ENCODE data around the gene GRK7. TPM values are rescaled to one million over a fixed set of nuclear protein-coding genes. Genes with fewer than 3 reads are reported as not detected.
"Not testable (repeated sequence)": the region's sequence is repeated elsewhere in the genome, so short reads cannot be mapped to it uniquely, and the experiment has no call there.

GRK7 gene
- total and polyA plus RNA-seq, 2 of the 13 experiments (the other 11 are each of a cell fraction or from before 2014, with no cell fraction given): not detected

DNA sequence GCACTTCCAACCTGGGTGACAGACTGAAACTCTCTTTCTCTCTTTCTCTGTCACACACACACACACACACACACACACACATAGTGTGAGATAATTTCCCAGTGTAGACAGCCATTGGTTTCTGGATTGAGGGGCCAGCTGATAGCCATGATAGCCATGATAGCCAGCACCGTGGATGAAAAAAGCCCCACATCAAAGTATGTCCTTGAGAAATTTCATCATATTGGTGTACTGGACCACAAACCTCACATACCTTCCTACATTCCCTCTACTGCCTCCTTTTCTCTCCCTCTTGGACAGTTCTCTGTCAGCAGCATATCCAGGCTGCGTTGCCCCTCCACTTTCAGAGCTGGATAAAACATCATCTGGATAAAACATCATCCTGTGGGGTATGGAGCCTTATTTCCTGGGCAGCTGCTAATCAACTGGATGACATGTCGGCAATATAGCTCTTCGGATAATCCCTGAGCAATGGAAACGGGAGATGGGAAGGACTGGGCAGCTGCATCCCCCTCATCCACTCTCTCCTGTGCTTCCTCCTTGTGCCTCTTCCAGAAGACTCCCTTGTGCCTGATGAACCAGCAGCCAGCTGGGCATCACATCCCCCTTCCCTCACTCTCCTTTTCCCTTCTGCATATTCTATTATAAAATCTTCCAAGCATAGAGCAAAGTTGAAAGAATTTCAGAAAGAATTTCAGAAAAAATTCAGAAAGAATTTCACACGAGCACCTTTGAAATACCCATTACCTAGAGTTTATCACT, 39.3 kb downstream of the GRK7 start:
- Histone ChIP-seq H3K4me1 (ENCODE audit: insufficient read depth, low read length) (peaks cover 17% of the 10 kb centered on the region), H3K9ac (ENCODE audit: insufficient read depth, low read depth, low read length) (no peak overlapping the region), H3K79me2 (ENCODE audit: insufficient read depth, low read length) (no peaks in the 10 kb centered on the region), H3K4me3 (replicated peaks in 1 of 3; ENCODE audit: insufficient read depth in 1 of 3, low read depth in 2 of 3, low read length in 3 of 3) (no peak overlapping the region), H3K9me3 (ENCODE audit: low read length) (no peaks in the 10 kb centered on the region), H3K27me3 (ENCODE audit: control insufficient read depth in 1 of 2, insufficient read depth in 2 of 2, low read length in 2 of 2) (peaks cover 0 to 3% of the 10 kb centered on the region in 2 experiments; a peak in 1 of 5 replicates), H4K20me1 (ENCODE audit: insufficient read depth, low read length) (no peaks in the 10 kb centered on the region), H3K36me3 (replicated peaks in 1 of 2; ENCODE audit: control insufficient read depth in 1 of 2, insufficient read depth in 2 of 2, low read length in 2 of 2) (no peaks in the 10 kb centered on the region), H3K27ac (ENCODE audit: extremely low read length, insufficient read depth, low read length) (no peak overlapping the region), H2AFZ (ENCODE audit: low read length) (no peak overlapping the region), H3K4me2 (ENCODE audit: low read depth, low read length) (no peak overlapping the region)
- DNase-seq (ENCODE audit: low spot score) (no peak), ATAC-seq (no peak), FAIRE-seq (no peak)
- WGBS (ENCODE audit: low lambda C conversion rate): 45% methylated on average over 5 of the region's 6 CpGs
- no TSS peak for BruUV-seq (replicated peaks)
- CTCF ChIA-PET (ENCODE audit: low intra/inter-chr PET ratio, low total read pairs): no interaction called here
- in situ Hi-C loops (cut with HindIII; ENCODE audit: extremely low pct_ligation_motif_present, low pct_unique_long_range_greater_than_20kb) (no loop called here), intact Hi-C loops (cut with micrococcal nuclease; ENCODE audit: unreplicated experiment) (no loop called here)
- POLR2A ChIA-PET: no interaction called here
- TF ChIP-seq ZBTB8A (CRISPR knock-in tag; IDR thresholded peaks at IDR 0.05; ENCODE audit: borderline replicate concordance, low read depth) (no peak), TCF12 (IDR thresholded peaks at IDR 0.05) (no peak), TCF12 (CRISPR knock-in tag; IDR thresholded peaks at IDR 0.05) (no peak)
- TF ChIP-seq, protein P1, sequence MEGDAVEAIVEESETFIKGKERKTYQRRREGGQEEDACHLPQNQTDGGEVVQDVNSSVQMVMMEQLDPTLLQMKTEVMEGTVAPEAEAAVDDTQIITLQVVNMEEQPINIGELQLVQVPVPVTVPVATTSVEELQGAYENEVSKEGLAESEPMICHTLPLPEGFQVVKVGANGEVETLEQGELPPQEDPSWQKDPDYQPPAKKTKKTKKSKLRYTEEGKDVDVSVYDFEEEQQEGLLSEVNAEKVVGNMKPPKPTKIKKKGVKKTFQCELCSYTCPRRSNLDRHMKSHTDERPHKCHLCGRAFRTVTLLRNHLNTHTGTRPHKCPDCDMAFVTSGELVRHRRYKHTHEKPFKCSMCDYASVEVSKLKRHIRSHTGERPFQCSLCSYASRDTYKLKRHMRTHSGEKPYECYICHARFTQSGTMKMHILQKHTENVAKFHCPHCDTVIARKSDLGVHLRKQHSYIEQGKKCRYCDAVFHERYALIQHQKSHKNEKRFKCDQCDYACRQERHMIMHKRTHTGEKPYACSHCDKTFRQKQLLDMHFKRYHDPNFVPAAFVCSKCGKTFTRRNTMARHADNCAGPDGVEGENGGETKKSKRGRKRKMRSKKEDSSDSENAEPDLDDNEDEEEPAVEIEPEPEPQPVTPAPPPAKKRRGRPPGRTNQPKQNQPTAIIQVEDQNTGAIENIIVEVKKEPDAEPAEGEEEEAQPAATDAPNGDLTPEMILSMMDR (CRISPR knock-in tag; IDR thresholded peaks at IDR 0.05): no peak
- TF ChIP-seq, protein P2, sequence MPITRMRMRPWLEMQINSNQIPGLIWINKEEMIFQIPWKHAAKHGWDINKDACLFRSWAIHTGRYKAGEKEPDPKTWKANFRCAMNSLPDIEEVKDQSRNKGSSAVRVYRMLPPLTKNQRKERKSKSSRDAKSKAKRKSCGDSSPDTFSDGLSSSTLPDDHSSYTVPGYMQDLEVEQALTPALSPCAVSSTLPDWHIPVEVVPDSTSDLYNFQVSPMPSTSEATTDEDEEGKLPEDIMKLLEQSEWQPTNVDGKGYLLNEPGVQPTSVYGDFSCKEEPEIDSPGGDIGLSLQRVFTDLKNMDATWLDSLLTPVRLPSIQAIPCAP (CRISPR knock-in tag; IDR thresholded peaks at IDR 0.05; ENCODE audit: low read depth): no peak

DNA sequence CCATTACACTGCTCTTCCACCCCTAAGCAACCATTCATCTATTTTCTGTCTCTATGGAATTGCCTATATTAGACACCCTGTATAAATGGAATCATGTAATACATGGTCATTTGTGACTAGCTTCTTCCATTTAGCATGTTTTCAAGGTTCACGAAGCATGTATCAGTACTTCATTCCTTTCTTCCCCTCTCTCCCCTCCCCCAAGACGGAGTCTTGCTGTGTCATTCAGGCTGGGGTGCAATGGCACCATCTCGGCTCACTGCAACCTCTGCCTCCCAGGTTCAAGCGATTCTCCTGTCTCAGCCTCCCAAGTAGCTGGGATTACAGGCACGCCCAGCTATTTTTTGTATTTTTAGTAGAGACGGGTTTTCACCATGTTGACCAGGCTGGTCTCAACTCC, 40.3 kb downstream of the GRK7 start:
- 13% methylated on average over 6 of the region's 6 CpGs for WGBS (ENCODE audit: low lambda C conversion rate)
- DNase-seq (ENCODE audit: low spot score); CTCF ChIA-PET (ENCODE audit: low intra/inter-chr PET ratio, low total read pairs); H3K9ac ChIP-seq (ENCODE audit: insufficient read depth, low read depth, low read length); in situ Hi-C loops (cut with HindIII; ENCODE audit: extremely low pct_ligation_motif_present, low pct_unique_long_range_greater_than_20kb); H3K36me3 ChIP-seq (replicated peaks in 1 of 2; ENCODE audit: control insufficient read depth in 1 of 2, insufficient read depth in 2 of 2, low read length in 2 of 2); H3K79me2 ChIP-seq (ENCODE audit: insufficient read depth, low read length); H3K4me1 ChIP-seq (ENCODE audit: insufficient read depth, low read length); H3K4me2 ChIP-seq (ENCODE audit: low read depth, low read length); FAIRE-seq; intact Hi-C loops (cut with micrococcal nuclease; ENCODE audit: unreplicated experiment); BruUV-seq (replicated peaks); H3K4me3 ChIP-seq (replicated peaks in 1 of 3; ENCODE audit: insufficient read depth in 1 of 3, low read depth in 2 of 3, low read length in 3 of 3); POLR2A ChIA-PET; H3K27ac ChIP-seq (ENCODE audit: extremely low read length, insufficient read depth, low read length); H3K9me3 ChIP-seq (ENCODE audit: low read length); H2AFZ ChIP-seq (ENCODE audit: low read length); ATAC-seq; H3K27me3 ChIP-seq (ENCODE audit: control insufficient read depth in 1 of 2, insufficient read depth in 2 of 2, low read length in 2 of 2); H4K20me1 ChIP-seq (ENCODE audit: insufficient read depth, low read length): not testable (repeated sequence)
